Stimulated activated CD8-positive, alpha-beta memory T cell treated with anti-CD3 and anti-CD28 coated beads, Interleukin-2, amount 100 ng/mL, for 48 hours (primary cell): ENCODE results near the gene CTDSPL2.
"Not testable (repeated sequence)": the region's sequence is repeated elsewhere in the genome, so short reads cannot be mapped to it uniquely, and the experiment has no call there.

ENCODE experiments used
- DNase-seq, 2 donors: peaks; one replicate each; pipeline ENCODE4 v3.0.0-alpha.2; 2020; ENCODE audit warnings: low read depth in 2 of 2

The CTDSPL2 gene

GRCh38 chr15:44537735-44538240, 110.4 kb downstream of the CTDSPL2 start:
- DNase-seq, result no peak

- no peak for DNase-seq
These were observed 114.0 kb downstream of the CTDSPL2 start for GRCh38 chr15:44541282-44541958.

DNA sequence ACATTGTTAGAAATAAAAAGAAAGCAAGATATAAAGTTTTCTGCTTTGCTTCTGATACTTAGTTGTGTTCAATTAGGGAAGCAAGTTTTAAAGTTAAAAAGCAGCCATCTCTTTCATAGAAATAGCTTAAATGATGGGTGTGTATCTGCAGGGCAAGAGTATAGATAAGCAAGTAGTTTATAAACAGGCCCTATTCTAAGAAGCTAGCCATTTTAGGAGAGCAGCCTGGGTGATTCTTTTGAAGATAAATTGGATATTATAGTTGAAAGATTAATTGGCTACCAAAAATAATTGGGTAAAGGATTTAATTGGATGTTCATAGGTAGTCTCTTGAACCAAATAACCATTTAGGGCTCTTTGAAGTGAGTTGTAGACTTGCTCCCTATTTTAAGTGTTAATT, 115.2 kb downstream of the CTDSPL2 start:
- no peak for DNase-seq

DNA sequence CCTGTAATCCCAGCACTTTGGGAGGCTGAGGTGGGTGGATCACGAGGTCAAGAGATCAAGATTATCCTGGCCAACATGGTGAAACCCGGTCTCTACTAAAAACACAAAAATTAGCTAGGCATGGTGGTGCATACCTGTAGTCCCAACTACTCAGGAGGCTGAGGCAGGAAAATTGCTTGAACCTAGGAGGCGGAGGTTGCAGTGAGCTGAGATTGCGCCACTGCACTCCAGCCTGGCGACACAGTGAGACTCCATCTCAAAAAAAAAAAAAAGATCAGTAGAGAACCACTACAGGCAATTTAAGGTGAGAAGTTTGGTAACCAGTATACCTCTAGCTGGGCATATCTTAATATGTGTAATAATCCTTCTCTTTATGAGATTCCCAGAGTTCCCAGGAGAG, 117.3 kb downstream of the CTDSPL2 start:
- DNase-seq, result not testable (repeated sequence)

- DNase-seq, result peak in 1 of 2 donors; percentile 28
These were observed 118.7 kb downstream of the CTDSPL2 start for GRCh38 chr15:44545913-44546802.

DNA sequence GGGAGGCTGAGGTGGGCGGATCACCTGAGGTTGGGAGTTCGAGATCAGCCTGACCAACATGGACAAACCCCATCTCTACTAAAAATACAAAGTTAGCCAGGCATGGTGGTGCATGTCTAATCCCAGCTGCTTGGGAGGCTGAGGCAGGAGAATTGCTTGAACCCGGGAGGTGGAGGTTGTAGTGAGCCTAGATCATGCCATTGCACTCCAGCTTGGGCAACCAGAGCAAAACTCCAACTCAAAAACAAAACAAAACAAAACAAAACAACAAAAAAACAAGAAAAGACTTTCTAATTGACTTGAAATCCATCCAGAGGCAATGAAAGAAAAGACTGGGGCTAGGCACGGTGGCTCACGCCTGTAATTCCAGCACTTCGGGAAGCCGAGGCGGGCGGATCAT, 121.7 kb downstream of the CTDSPL2 start:
- DNase-seq, result not testable (repeated sequence)

DNA sequence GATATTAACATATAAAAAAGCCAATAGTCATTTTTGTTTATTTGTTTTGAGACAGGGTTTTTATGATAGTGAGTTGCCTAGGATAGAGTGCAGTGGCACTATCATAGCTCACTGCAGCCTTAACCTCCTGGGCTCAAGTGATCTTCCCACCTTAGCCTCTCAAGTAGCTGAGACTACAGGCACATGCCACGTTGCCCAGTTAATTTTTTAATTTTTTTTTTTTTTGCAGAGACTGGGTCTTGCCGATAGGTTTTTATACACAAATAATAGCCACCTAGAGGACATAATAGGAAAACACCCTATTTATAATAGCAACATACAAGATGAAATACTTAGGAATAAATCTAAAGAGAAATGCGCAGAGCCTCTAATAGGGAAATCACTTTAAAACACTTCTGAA, 122.8 kb downstream of the CTDSPL2 start:
- DNase-seq, result no peak

- no peak for DNase-seq
These were observed 123.3 kb downstream of the CTDSPL2 start for GRCh38 chr15:44550734-44551133.

DNA sequence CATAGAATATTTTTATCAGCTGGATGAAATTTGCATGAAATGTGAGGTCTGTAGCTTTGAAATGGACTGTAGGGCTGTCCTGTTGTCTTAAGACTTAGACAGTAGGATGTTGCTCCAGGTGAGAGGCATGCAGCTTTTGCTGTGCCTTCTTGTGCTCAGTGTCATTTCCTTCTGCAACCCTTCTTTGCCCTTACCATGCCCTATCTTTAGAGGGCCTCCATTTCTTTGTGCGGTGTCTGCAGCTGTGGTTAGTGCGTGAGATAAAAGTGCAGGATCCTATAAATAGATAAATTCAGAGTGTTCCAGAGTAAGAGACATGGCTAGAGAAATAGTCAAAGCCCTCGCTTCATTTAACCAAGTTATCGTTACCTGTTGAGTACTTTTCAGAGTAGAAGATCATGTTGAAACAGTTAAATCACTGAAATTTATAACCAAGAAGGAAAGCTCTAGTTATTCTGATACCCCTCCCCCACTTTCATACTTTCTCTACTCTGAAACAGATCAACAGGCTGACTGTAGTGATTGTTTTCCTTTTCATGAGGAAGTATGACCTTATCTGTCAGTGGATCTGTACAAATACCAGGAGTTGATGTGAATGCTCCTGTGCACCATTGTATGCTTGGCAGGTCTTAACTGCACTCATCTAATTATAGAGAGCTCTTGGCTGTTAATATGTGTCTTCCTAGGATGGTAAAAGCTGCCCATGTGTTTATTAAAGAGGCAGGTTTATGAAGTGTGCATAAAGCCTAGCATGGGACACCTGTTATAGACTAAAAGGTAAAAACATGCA, 127.7 kb downstream of the CTDSPL2 start:
- no peak for DNase-seq

DNA sequence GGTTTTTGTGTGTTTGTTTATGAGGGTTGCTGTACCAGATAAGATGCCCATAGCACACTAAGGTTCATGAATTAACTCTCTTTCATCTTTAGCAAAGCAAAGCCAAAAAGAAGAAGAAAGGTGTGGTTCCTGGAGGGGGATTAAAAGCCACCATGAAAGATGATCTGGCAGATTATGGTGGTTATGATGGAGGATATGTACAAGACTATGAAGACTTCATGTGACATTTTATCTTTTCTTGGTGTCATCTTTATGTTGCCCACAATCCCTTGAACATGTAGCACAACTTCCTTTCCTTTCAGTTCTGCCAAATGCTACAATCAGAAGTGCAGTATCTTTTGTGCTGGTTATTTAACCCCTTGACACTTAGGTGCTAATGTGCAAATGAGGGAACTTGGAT, 133.5 kb downstream of the CTDSPL2 start:
- not testable (repeated sequence) for DNase-seq

GRCh38 chr15:44565387-44566154, 138.1 kb downstream of the CTDSPL2 start:
- DNase-seq, result no peak

GRCh38 chr15:44566155-44566540, 138.7 kb downstream of the CTDSPL2 start:
- DNase-seq, result no peak

GRCh38 chr15:44568338-44568737, 140.9 kb downstream of the CTDSPL2 start:
- no peak for DNase-seq

GRCh38 chr15:44569316-44569715, 141.9 kb downstream of the CTDSPL2 start:
- no peak for DNase-seq

- no peak for DNase-seq
These were observed 142.9 kb downstream of the CTDSPL2 start for GRCh38 chr15:44570361-44570760.

DNA sequence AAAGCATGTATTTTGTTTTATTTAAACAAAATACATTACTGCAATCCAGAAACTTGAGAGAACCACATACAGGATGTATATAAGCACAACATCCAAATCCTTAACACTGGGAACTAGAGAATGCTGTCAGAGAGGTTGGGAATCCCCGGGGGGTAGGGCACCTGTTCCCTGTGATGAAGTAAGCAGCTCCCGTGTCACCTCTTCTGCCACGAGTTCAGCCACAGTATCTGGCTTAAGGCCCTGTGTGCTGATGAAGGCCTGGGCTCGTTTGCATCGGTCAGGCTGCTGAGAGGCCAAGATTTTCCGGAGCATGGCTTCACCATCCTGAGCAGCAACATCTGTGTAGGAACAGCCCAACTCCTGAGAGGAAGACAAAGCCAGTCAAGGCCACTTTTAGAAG, 146.0 kb downstream of the CTDSPL2 start:
- no peak for DNase-seq

- no peak for DNase-seq
These were observed 147.3 kb downstream of the CTDSPL2 start for GRCh38 chr15:44574734-44575133.
